HL-60 (cell line): ENCODE results near the gene SLC6A18.

Experiments
- CTCF ChIP-seq: IDR thresholded peaks from one replicate; pipeline ENCODE4 v1.5.1; 2011; ENCODE audit warnings: low read length, control low read depth, inconsistent platforms; ENCODE audit not compliant: insufficient read depth
- GABPA ChIP-seq: IDR thresholded peaks from 2 replicates; pipeline ENCODE4 v1.6.1; 2012; ENCODE audit warnings: low read depth
- POLR2AphosphoS5 ChIP-seq: IDR thresholded peaks from 2 replicates; pipeline ENCODE4 v1.6.1; 2012; ENCODE audit warnings: low read depth
- REST ChIP-seq: IDR thresholded peaks from 2 replicates; pipeline ENCODE4 v1.6.1; 2012; ENCODE audit warnings: low read depth; ENCODE audit not compliant: insufficient replicate concordance
- SPI1 ChIP-seq: IDR thresholded peaks from 2 replicates; pipeline ENCODE4 v1.6.1; 2012; ENCODE audit warnings: low read depth, mild to moderate bottlenecking, borderline replicate concordance

GRCh38 chr5:1243487-1244130 is 18.4 kb downstream of the SLC6A18 start:
- TF ChIP-seq POLR2AphosphoS5 (no peak), CTCF (no peak), GABPA (no peak), SPI1 (no peak), REST (no peak)
